GM23338 (cell line): ENCODE measurements around the gene GPX8. TPM values are rescaled to one million over a fixed set of nuclear protein-coding genes. Genes with fewer than 3 reads are reported as not detected.

Experiments
- ATAC-seq: fragments of 200-7000 bp; cut with Tn5 transposase; 3 replicates; pipeline ENCODE4 v1.9.1; 2020
- DNase-seq: peaks from one replicate; pipeline ENCODE4 v3.0.0-alpha.2; 2015; ENCODE audit warnings: low spot score
- H2AFZ ChIP-seq: fragments of 200-600 bp; sonication (generic); 2 replicates; pipeline ENCODE4 v1.8.0; 2016; ENCODE audit warnings: antibody characterized with exemption, mild to moderate bottlenecking, moderate library complexity
- H3F3A ChIP-seq: fragments of 200-600 bp; sonication (generic); replicated peaks from 2 replicates; pipeline ENCODE4 v1.8.0; 2017; ENCODE audit warnings: antibody characterized with exemption, mixed run types, low read depth
- H3K27ac ChIP-seq: fragments of 200-600 bp; sonication (generic); 2 replicates; pipeline ENCODE4 v1.6.1; 2016; ENCODE audit warnings: low read depth
- H3K27me3 ChIP-seq: fragments of 200-600 bp; sonication (generic); 2 replicates; pipeline ENCODE4 v1.8.0; 2016; ENCODE audit warnings: mild to moderate bottlenecking, mixed run types, moderate library complexity; ENCODE audit not compliant: insufficient read depth
- H3K36me3 ChIP-seq: fragments of 200-600 bp; sonication (generic); 2 replicates; pipeline ENCODE4 v1.8.0; 2016; ENCODE audit warnings: mild to moderate bottlenecking; ENCODE audit not compliant: insufficient read depth
- H3K4me1 ChIP-seq: fragments of 200-600 bp; sonication (generic); 2 replicates; pipeline ENCODE4 v1.8.0; 2016; ENCODE audit warnings: mild to moderate bottlenecking, moderate library complexity; ENCODE audit not compliant: insufficient read depth
- H3K4me2 ChIP-seq: fragments of 200-600 bp; sonication (generic); 2 replicates; pipeline ENCODE4 v1.7.1; 2017; ENCODE audit warnings: mixed run types
- H3K4me3 ChIP-seq: fragments of 200-600 bp; sonication (generic); 2 replicates; pipeline ENCODE4 v1.6.1; 2016; ENCODE audit warnings: mixed run types
- H3K79me2 ChIP-seq: fragments of 200-600 bp; sonication (generic); replicated peaks from 2 replicates; pipeline ENCODE4 v1.8.0; 2017; ENCODE audit warnings: mild to moderate bottlenecking; ENCODE audit not compliant: insufficient read depth
- H3K9me2 ChIP-seq: fragments of 200-600 bp; sonication (generic); 2 replicates; pipeline ENCODE4 v1.8.0; 2017; ENCODE audit not compliant: insufficient read depth
- H4K20me1 ChIP-seq: fragments of 200-600 bp; sonication (generic); replicated peaks from 2 replicates; pipeline ENCODE4 v1.8.0; 2017; ENCODE audit warnings: mild to moderate bottlenecking; ENCODE audit not compliant: insufficient read depth
- H3K27ac Mint-ChIP-seq: 2 replicates; pipeline ENCODE4 v1.8.0; 2020; ENCODE audit warnings: inconsistent platforms, mild to moderate bottlenecking, moderate library complexity, mixed read lengths
- H3K27me3 Mint-ChIP-seq: 3 replicates; pipeline ENCODE4 v1.8.0; 2022; ENCODE audit warnings: low read depth, mild to moderate bottlenecking, moderate library complexity, mixed read lengths, inconsistent platforms; ENCODE audit not compliant: insufficient read depth, poor library complexity
- H3K36me3 Mint-ChIP-seq: 3 replicates; pipeline ENCODE4 v1.8.0; 2021; ENCODE audit warnings: low read depth, mild to moderate bottlenecking, inconsistent platforms, moderate library complexity, mixed read lengths
- H3K4me1 Mint-ChIP-seq: 3 replicates; pipeline ENCODE4 v1.8.0; 2020; ENCODE audit warnings: mild to moderate bottlenecking, inconsistent platforms, mixed read lengths
- H3K4me3 Mint-ChIP-seq: 3 replicates; pipeline ENCODE4 v1.8.0; 2021; ENCODE audit warnings: moderate library complexity, mild to moderate bottlenecking, inconsistent platforms, mixed read lengths
- H3K9me3 Mint-ChIP-seq: 3 replicates; pipeline ENCODE4 v1.8.0; 2020; ENCODE audit warnings: moderate library complexity, mild to moderate bottlenecking, inconsistent platforms, mixed read lengths
- CREB1 ChIP-seq: fragments of 250-450 bp; sonication (Bioruptor Pico); IDR thresholded peaks from 2 replicates; pipeline ENCODE4 v1.5.0; 2020; ENCODE audit warnings: low read depth, mild to moderate bottlenecking, moderate library complexity
- EZH2 ChIP-seq: fragments of 200-600 bp; sonication (generic); IDR thresholded peaks from one replicate; pipeline ENCODE4 v1.8.0; 2017; ENCODE audit warnings: antibody characterized with exemption, mild to moderate bottlenecking, low read depth; ENCODE audit not compliant: unreplicated experiment
- NANOG ChIP-seq: IDR thresholded peaks from 2 replicates; pipeline ENCODE4 v1.6.1; 2016; ENCODE audit warnings: antibody characterized with exemption, borderline replicate concordance
- POLR2AphosphoS5 ChIP-seq: IDR thresholded peaks from 2 replicates; pipeline ENCODE4 v1.6.1; 2016; ENCODE audit warnings: antibody characterized with exemption, low read depth
- STAT1 ChIP-seq: IDR thresholded peaks from one replicate; pipeline ENCODE4 v1.6.1; 2016; ENCODE audit warnings: antibody characterized with exemption; ENCODE audit not compliant: unreplicated experiment
- ZNF114 ChIP-seq: fragments of 250-450 bp; sonication (Bioruptor Pico); IDR thresholded peaks from 2 replicates; pipeline ENCODE4 v1.5.0; 2020; ENCODE audit warnings: mild to moderate bottlenecking, moderate library complexity
- polyA plus RNA-seq: library from polyadenylated mRNA; unstranded; fragments of >200 nt; fragmentation: Nextera tagmentation; extraction: Ambion mirVana; gene quantifications from 2 replicates; pipeline ENCODE4 v1.2.1, GENCODE V29; 2016
- total RNA-seq: library from RNA; depleted of rRNA; stranded (reverse); fragments of >200 nt; shearing (Covaris generic); gene quantifications from 2 replicates; pipeline ENCODE4 v1.2.3, GENCODE V29; 2014
- TF ChIP-seq, protein P1 (sequence below): IDR thresholded peaks from one replicate; pipeline ENCODE4 v1.6.1; 2018; ENCODE audit warnings: antibody characterized with exemption; ENCODE audit not compliant: unreplicated experiment

GPX8 gene
- total and polyA plus RNA-seq, 2 experiments from 2014 or later, result 64.4 to 66.1 TPM

DNA sequence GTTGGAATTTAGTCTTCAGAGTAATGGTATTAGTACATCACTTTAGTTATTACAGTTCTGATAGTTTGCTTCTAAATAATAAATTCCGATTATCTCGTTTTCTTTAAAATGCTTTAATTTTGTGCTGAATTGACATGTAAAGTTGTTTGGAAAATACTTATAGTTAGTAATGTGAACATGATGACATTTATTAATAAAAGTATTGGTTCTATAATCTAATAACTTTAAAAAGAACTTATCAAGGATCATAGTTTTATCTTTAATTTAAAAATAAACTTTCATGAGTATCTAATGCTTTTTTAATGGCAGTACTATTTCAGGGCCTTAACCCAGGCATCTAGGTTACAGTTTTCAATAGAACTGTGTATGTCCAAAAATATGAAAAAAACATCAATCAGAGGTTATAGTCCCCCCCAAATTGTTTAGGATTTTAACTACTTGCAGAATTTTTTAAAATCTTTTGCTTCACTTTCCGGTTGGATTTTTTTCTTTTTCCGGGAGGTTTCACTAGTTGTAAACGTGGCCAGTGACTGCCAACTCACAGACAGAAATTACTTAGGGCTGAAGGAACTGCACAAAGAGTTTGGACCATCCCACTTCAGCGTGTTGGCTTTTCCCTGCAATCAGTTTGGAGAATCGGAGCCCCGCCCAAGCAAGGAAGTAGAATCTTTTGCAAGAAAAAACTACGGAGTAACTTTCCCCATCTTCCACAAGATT lies 680 bp downstream of the GPX8 start:
- peak; percentile 70 for DNase-seq
- Mint-ChIP-seq H3K36me3 (peaks cover 28% of the 10 kb centered on the region; the same call in 2 of the 3 replicates), H3K27me3 (no peaks in the 10 kb centered on the region), H3K4me3 (peak overlapping the region; percentile 96), H3K27ac (peak overlapping the region; percentile 99), H3K4me1 (no peaks in the 10 kb centered on the region; the same call in 2 of the 3 replicates), H3K9me3 (no peaks in the 10 kb centered on the region; the same call in 2 of the 3 replicates)
- Histone ChIP-seq H3K4me3 (peak overlapping the region; percentile 69), H3F3A (no peaks in the 10 kb centered on the region), H3K36me3 (peaks cover 20% of the 10 kb centered on the region; the same call in 1 of the 2 replicates), H3K79me2 (peaks cover 22% of the 10 kb centered on the region), H3K4me2 (peak overlapping the region; percentile 78), H4K20me1 (peaks cover 8% of the 10 kb centered on the region), H2AFZ (no peak overlapping the region), H3K27me3 (no peaks in the 10 kb centered on the region), H3K9me2 (no peaks in the 10 kb centered on the region), H3K4me1 (no peaks in the 10 kb centered on the region), H3K27ac (peak overlapping the region; percentile 45; the same call in 1 of the 2 replicates)
- TF ChIP-seq POLR2AphosphoS5 (peak; percentile 59), EZH2 (no peak), STAT1 (no peak), CREB1 (CRISPR knock-in tag) (no peak), NANOG (no peak)
- TF ChIP-seq, protein P1, sequence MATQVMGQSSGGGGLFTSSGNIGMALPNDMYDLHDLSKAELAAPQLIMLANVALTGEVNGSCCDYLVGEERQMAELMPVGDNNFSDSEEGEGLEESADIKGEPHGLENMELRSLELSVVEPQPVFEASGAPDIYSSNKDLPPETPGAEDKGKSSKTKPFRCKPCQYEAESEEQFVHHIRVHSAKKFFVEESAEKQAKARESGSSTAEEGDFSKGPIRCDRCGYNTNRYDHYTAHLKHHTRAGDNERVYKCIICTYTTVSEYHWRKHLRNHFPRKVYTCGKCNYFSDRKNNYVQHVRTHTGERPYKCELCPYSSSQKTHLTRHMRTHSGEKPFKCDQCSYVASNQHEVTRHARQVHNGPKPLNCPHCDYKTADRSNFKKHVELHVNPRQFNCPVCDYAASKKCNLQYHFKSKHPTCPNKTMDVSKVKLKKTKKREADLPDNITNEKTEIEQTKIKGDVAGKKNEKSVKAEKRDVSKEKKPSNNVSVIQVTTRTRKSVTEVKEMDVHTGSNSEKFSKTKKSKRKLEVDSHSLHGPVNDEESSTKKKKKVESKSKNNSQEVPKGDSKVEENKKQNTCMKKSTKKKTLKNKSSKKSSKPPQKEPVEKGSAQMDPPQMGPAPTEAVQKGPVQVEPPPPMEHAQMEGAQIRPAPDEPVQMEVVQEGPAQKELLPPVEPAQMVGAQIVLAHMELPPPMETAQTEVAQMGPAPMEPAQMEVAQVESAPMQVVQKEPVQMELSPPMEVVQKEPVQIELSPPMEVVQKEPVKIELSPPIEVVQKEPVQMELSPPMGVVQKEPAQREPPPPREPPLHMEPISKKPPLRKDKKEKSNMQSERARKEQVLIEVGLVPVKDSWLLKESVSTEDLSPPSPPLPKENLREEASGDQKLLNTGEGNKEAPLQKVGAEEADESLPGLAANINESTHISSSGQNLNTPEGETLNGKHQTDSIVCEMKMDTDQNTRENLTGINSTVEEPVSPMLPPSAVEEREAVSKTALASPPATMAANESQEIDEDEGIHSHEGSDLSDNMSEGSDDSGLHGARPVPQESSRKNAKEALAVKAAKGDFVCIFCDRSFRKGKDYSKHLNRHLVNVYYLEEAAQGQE, result no peak
- ATAC-seq, result peak; percentile 70

DNA sequence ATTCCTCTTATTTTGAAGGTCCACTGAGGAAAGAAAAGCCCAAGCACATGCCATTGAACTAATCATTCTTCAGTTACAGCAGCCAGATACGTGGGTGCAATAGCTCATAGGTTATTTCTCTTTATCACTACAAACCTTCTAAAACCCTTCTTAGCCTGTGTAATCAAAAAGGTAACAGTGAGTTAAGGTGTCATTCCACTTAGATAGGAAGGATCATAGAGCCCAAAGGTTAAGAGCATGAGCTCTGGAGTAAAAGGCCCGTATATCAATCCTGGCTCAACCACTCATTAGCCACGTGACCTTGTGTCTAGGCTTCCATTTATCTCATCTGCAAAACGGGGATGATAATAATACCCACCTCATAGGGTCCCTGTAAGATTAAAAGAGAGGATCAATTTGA lies 2.7 kb downstream of the GPX8 start:
- Histone ChIP-seq H3K4me2 (no peak overlapping the region), H3K4me3 (no peak overlapping the region), H3K27me3 (no peaks in the 10 kb centered on the region), H3K36me3 (peaks cover 20% of the 10 kb centered on the region; the same call in 1 of the 2 replicates), H3F3A (no peaks in the 10 kb centered on the region), H3K9me2 (no peaks in the 10 kb centered on the region), H3K4me1 (no peaks in the 10 kb centered on the region), H3K27ac (no peak overlapping the region), H4K20me1 (peaks cover 8% of the 10 kb centered on the region), H3K79me2 (peaks cover 22% of the 10 kb centered on the region), H2AFZ (no peak overlapping the region)
- no peaks in the 10 kb centered on the region; the same call in 2 of the 3 replicates for H3K4me1 Mint-ChIP-seq
- ATAC-seq (no peak), DNase-seq (no peak)
- H3K4me3 Mint-ChIP-seq, result no peak overlapping the region
- no peak overlapping the region for H3K27ac Mint-ChIP-seq
- H3K36me3 Mint-ChIP-seq, result peaks cover 38% of the 10 kb centered on the region; the same call in 2 of the 3 replicates
- H3K27me3 Mint-ChIP-seq, result peaks cover 1% of the 10 kb centered on the region
- H3K9me3 Mint-ChIP-seq, result no peaks in the 10 kb centered on the region
- TF ChIP-seq, protein P1, result no peak
- TF ChIP-seq ZNF114 (CRISPR knock-in tag) (no peak), CREB1 (CRISPR knock-in tag) (no peak)
